PFSK-1 (cell line): Measurements from ENCODE around the gene INPP5F.

Experiments used
- POLR2AphosphoS5 ChIP-seq: IDR thresholded peaks from 2 replicates; pipeline ENCODE4 v1.6.1; 2012; ENCODE audit warnings: low read depth, mild to moderate bottlenecking, control low read depth, low read length, moderate library complexity
- TF ChIP-seq, protein P1 (sequence below), 2 experiments: IDR thresholded peaks; 2 replicates each; pipeline versions ENCODE4 v1.6.1 to v1.8.0; 2011 to 2012; ENCODE audit warnings: low read depth in 2 of 2, low read length in 2 of 2, control low read depth in 1 of 2, inconsistent platforms in 1 of 2, mild to moderate bottlenecking in 1 of 2, moderate library complexity in 1 of 2; ENCODE audit not compliant: insufficient read depth in 1 of 2

DNA sequence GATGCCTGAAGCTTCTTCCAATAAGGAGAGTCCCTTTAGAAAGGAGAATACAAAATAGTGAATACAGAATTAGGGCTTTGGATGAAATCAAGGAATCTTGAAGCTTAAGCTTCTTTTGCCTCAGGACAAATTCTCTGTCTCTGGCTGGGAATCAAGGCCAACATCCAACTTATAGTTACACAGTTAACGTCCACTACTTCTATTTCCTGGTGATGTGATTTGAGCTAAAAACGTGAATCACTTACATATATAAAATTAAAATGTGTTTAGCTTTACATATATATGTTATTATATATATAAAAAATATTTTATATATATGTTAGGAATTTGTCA, 11.4 kb upstream of the INPP5F start:
- no peak for TF ChIP-seq POLR2AphosphoS5
- TF ChIP-seq, protein P1, sequence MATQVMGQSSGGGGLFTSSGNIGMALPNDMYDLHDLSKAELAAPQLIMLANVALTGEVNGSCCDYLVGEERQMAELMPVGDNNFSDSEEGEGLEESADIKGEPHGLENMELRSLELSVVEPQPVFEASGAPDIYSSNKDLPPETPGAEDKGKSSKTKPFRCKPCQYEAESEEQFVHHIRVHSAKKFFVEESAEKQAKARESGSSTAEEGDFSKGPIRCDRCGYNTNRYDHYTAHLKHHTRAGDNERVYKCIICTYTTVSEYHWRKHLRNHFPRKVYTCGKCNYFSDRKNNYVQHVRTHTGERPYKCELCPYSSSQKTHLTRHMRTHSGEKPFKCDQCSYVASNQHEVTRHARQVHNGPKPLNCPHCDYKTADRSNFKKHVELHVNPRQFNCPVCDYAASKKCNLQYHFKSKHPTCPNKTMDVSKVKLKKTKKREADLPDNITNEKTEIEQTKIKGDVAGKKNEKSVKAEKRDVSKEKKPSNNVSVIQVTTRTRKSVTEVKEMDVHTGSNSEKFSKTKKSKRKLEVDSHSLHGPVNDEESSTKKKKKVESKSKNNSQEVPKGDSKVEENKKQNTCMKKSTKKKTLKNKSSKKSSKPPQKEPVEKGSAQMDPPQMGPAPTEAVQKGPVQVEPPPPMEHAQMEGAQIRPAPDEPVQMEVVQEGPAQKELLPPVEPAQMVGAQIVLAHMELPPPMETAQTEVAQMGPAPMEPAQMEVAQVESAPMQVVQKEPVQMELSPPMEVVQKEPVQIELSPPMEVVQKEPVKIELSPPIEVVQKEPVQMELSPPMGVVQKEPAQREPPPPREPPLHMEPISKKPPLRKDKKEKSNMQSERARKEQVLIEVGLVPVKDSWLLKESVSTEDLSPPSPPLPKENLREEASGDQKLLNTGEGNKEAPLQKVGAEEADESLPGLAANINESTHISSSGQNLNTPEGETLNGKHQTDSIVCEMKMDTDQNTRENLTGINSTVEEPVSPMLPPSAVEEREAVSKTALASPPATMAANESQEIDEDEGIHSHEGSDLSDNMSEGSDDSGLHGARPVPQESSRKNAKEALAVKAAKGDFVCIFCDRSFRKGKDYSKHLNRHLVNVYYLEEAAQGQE (IDR thresholded peaks at IDR 0.05; ENCODE audit: insufficient read depth in 1 of 2, low read depth in 2 of 2, low read length in 2 of 2) = no peak
